ENCODE data around the gene PACRG. TPM values are rescaled to one million over a fixed set of nuclear protein-coding genes. Genes with fewer than 3 reads are reported as not detected.

Gene PACRG
- total and polyA plus RNA-seq, 4 donors, result 0.47 to 3.8 (median 2.4) TPM

DNA sequence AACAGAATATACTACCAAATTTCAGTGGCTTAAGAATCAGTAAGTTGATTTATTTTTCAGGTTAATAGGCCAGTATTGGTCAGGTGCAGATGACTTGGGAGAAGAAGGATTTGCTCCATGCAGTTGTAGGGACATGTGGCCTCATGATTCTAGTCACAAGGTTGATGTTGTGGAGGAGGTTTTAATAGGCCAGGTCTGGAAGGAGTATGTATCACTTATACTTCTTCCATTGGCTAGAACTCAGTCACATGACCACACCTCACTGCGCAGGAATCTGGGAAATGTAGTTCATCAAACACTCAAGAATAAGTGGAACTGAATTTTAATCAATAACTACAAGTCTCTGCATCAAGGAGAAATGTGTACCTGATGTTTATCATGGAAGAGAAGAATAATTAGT is 405.2 kb downstream of the PACRG start (continued):
- TF ChIP-seq, protein P1, sequence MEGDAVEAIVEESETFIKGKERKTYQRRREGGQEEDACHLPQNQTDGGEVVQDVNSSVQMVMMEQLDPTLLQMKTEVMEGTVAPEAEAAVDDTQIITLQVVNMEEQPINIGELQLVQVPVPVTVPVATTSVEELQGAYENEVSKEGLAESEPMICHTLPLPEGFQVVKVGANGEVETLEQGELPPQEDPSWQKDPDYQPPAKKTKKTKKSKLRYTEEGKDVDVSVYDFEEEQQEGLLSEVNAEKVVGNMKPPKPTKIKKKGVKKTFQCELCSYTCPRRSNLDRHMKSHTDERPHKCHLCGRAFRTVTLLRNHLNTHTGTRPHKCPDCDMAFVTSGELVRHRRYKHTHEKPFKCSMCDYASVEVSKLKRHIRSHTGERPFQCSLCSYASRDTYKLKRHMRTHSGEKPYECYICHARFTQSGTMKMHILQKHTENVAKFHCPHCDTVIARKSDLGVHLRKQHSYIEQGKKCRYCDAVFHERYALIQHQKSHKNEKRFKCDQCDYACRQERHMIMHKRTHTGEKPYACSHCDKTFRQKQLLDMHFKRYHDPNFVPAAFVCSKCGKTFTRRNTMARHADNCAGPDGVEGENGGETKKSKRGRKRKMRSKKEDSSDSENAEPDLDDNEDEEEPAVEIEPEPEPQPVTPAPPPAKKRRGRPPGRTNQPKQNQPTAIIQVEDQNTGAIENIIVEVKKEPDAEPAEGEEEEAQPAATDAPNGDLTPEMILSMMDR (IDR thresholded peaks at IDR 0.05; ENCODE audit: low read depth, low read length, missing input control), result no peak
- no peak for TF ChIP-seq FOXA2 (IDR thresholded peaks at IDR 0.05)
- no peak for TF ChIP-seq MAX (IDR thresholded peaks at IDR 0.05)
- TF ChIP-seq TAF1 (conservative IDR thresholded peaks at IDR 0.05), result no peak
- TF ChIP-seq GABPA (IDR thresholded peaks at IDR 0.05 in 1 of 2, conservative IDR thresholded peaks at IDR 0.05 in 1 of 2), result no peak

- no peak for DNase-seq (ENCODE audit: low spot score)
- no peak for TF ChIP-seq FOXA1 (IDR thresholded peaks at IDR 0.05)
- no peak for TF ChIP-seq HNF4A (conservative IDR thresholded peaks at IDR 0.05)
- TF ChIP-seq, protein P1 (IDR thresholded peaks at IDR 0.05; ENCODE audit: low read depth, low read length, missing input control), result no peak
- TF ChIP-seq RXRA (IDR thresholded peaks at IDR 0.05), result no peak
- TF ChIP-seq EGR1 (IDR thresholded peaks at IDR 0.05; ENCODE audit: low read depth in 2 of 2), result no peak
- no peak for TF ChIP-seq YY1 (IDR thresholded peaks at IDR 0.05)
- no peak for TF ChIP-seq TAF1 (conservative IDR thresholded peaks at IDR 0.05)
- TF ChIP-seq ZBTB33 (IDR thresholded peaks at IDR 0.05), result no peak
- TF ChIP-seq MAX (IDR thresholded peaks at IDR 0.05), result no peak
- TF ChIP-seq SP1 (IDR thresholded peaks at IDR 0.05), result no peak
- TF ChIP-seq, protein P2, sequence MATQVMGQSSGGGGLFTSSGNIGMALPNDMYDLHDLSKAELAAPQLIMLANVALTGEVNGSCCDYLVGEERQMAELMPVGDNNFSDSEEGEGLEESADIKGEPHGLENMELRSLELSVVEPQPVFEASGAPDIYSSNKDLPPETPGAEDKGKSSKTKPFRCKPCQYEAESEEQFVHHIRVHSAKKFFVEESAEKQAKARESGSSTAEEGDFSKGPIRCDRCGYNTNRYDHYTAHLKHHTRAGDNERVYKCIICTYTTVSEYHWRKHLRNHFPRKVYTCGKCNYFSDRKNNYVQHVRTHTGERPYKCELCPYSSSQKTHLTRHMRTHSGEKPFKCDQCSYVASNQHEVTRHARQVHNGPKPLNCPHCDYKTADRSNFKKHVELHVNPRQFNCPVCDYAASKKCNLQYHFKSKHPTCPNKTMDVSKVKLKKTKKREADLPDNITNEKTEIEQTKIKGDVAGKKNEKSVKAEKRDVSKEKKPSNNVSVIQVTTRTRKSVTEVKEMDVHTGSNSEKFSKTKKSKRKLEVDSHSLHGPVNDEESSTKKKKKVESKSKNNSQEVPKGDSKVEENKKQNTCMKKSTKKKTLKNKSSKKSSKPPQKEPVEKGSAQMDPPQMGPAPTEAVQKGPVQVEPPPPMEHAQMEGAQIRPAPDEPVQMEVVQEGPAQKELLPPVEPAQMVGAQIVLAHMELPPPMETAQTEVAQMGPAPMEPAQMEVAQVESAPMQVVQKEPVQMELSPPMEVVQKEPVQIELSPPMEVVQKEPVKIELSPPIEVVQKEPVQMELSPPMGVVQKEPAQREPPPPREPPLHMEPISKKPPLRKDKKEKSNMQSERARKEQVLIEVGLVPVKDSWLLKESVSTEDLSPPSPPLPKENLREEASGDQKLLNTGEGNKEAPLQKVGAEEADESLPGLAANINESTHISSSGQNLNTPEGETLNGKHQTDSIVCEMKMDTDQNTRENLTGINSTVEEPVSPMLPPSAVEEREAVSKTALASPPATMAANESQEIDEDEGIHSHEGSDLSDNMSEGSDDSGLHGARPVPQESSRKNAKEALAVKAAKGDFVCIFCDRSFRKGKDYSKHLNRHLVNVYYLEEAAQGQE (IDR thresholded peaks at IDR 0.05), result no peak
- TF ChIP-seq JUND (IDR thresholded peaks at IDR 0.05), result no peak
- no peak for TF ChIP-seq HNF4G (IDR thresholded peaks at IDR 0.05)
- TF ChIP-seq NR2F2 (IDR thresholded peaks at IDR 0.05), result no peak
- H3K27me3 ChIP-seq (ENCODE audit: control insufficient read depth in 4 of 4, insufficient read depth in 4 of 4, low read length in 3 of 4), result no peaks in the 10 kb centered on the region
- WGBS, result 90% methylated on average over 6 of the region's 6 CpGs
- no peaks in the 10 kb centered on the region for H3K36me3 ChIP-seq (ENCODE audit: control insufficient read depth in 4 of 4, insufficient read depth in 3 of 4, low read depth in 1 of 4, low read length in 3 of 4)
- no peaks in the 10 kb centered on the region for H3K9me3 ChIP-seq (ENCODE audit: control insufficient read depth in 4 of 4, low read length in 3 of 4)
- H3K27ac ChIP-seq (ENCODE audit: low read depth in 1 of 2, low read length in 2 of 2), result no peak overlapping the region
- H3K9ac ChIP-seq (ENCODE audit: low read depth in 1 of 2, low read length in 2 of 2), result no peak overlapping the region
- H3K4me3 ChIP-seq (ENCODE audit: low read depth in 1 of 3, low read length in 3 of 3), result no peak overlapping the region
- no peaks in the 10 kb centered on the region for H3K4me1 ChIP-seq (ENCODE audit: control insufficient read depth in 4 of 4, insufficient read depth in 4 of 4, low read length in 3 of 4)
These were observed 405.9 kb downstream of the PACRG start for GRCh38 chr6:163133691-163134090.
